Measurements from ENCODE around the gene TMC6. TPM values are rescaled to one million over a fixed set of nuclear protein-coding genes. Genes with fewer than 3 reads are reported as not detected.
A peak's percentile ranks its signal among the peaks of the same experiment; 100 is the strongest.

Gene TMC6
- total and polyA plus RNA-seq, 2 of the 13 experiments (the other 11 are each of a cell fraction or from before 2014, with no cell fraction given), result 48.4 to 99.1 TPM

GRCh38 chr17:78141437-78142118 lies 13.0 kb upstream of the TMC6 start (continued):
- TF ChIP-seq NONO (IDR thresholded peaks at IDR 0.05), result no peak
- TF ChIP-seq NONO (CRISPR knock-in tag; conservative IDR thresholded peaks at IDR 0.05), result no peak
- no peak; the same call in 1 of the 2 replicates for TF ChIP-seq ZNF605 (CRISPR knock-in tag; IDR thresholded peaks at IDR 0.05)
- TF ChIP-seq ZNF124 (CRISPR knock-in tag; IDR thresholded peaks at IDR 0.05), result no peak
- no peak for TF ChIP-seq FOXK1 (CRISPR knock-in tag; IDR thresholded peaks at IDR 0.05; ENCODE audit: borderline replicate concordance, low read depth)
- TF ChIP-seq FOSL2 (CRISPR knock-in tag; IDR thresholded peaks at IDR 0.05), result no peak
- no peak for TF ChIP-seq ISX (CRISPR knock-in tag; conservative IDR thresholded peaks at IDR 0.05)
- TF ChIP-seq BHLHE40 (IDR thresholded peaks at IDR 0.05; ENCODE audit: low read length), result no peak
- TF ChIP-seq CSRNP1 (CRISPR knock-in tag; IDR thresholded peaks at IDR 0.05), result peak; percentile 62; the same call in 1 of the 2 replicates
- no peak for TF ChIP-seq ZNF432 (CRISPR knock-in tag; IDR thresholded peaks at IDR 0.05; ENCODE audit: borderline replicate concordance)
- no peak for TF ChIP-seq SMARCE1 (IDR thresholded peaks at IDR 0.05; ENCODE audit: borderline replicate concordance)
- TF ChIP-seq KDM5B (CRISPR knock-in tag; IDR thresholded peaks at IDR 0.05; ENCODE audit: borderline replicate concordance), result peak; percentile 44; the same call in 1 of the 2 replicates
- TF ChIP-seq ZFP91 (CRISPR knock-in tag; IDR thresholded peaks at IDR 0.05; ENCODE audit: borderline replicate concordance), result no peak; the same call in 1 of the 2 replicates
- TF ChIP-seq GABPA (IDR thresholded peaks at IDR 0.05; ENCODE audit: low read depth, low read length), result no peak
- no peak for TF ChIP-seq GABPA (CRISPR knock-in tag; IDR thresholded peaks at IDR 0.05; ENCODE audit: low read depth)
- 0 out of 2 replicates have a peak, but pooled peaks have one; percentile 37 for TF ChIP-seq NFE2L1 (CRISPR knock-in tag; IDR thresholded peaks at IDR 0.05; ENCODE audit: borderline replicate concordance)
- TF ChIP-seq ZNF343 (CRISPR knock-in tag; IDR thresholded peaks at IDR 0.05), result 0 out of 2 replicates have a peak, but pooled peaks have one; percentile 65
- 0 out of 2 replicates have a peak, but pooled peaks have one; percentile 35 for TF ChIP-seq HES4 (CRISPR knock-in tag; IDR thresholded peaks at IDR 0.05; ENCODE audit: borderline replicate concordance)
- TF ChIP-seq MTERF4 (CRISPR knock-in tag; IDR thresholded peaks at IDR 0.05), result no peak
- no peak for TF ChIP-seq ZNF282 (IDR thresholded peaks at IDR 0.05; ENCODE audit: partially characterized antibody)
- TF ChIP-seq RBFOX2 (IDR thresholded peaks at IDR 0.05; ENCODE audit: low read depth, low read length), result no peak
- no peak for TF ChIP-seq KMT2B (CRISPR knock-in tag; IDR thresholded peaks at IDR 0.05)
- TF ChIP-seq ZNF557 (CRISPR knock-in tag; IDR thresholded peaks at IDR 0.05), result no peak
- TF ChIP-seq MLXIP (CRISPR knock-in tag; IDR thresholded peaks at IDR 0.05; ENCODE audit: borderline replicate concordance), result no peak
- TF ChIP-seq ZNF558 (CRISPR knock-in tag; IDR thresholded peaks at IDR 0.05; ENCODE audit: borderline replicate concordance), result no peak

Measured in HepG2 (cell line).